ENCODE measurements around the gene MRC2.

MRC2 gene

DNA sequence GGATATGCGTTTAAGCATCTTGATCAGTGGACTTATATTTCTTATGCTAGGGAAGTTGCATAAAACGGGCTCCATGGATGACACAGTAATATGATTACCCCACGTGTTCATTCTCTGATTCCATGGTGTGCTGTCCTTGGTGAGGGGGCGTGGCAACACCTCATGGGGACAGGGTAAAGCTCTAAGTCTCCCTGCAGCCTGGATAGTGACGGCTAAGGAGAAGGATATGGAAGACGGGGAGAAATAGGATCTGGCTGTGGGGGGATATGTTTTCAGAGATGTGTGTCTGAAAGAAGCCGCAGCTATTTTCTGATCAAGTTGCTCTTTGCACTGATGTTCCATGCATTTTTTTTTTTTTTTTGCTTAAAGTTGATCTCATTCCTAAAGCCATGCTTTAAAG is 96.4 kb downstream of the MRC2 start:
- no peak for DNase-seq (ENCODE audit: low spot score)

DNA sequence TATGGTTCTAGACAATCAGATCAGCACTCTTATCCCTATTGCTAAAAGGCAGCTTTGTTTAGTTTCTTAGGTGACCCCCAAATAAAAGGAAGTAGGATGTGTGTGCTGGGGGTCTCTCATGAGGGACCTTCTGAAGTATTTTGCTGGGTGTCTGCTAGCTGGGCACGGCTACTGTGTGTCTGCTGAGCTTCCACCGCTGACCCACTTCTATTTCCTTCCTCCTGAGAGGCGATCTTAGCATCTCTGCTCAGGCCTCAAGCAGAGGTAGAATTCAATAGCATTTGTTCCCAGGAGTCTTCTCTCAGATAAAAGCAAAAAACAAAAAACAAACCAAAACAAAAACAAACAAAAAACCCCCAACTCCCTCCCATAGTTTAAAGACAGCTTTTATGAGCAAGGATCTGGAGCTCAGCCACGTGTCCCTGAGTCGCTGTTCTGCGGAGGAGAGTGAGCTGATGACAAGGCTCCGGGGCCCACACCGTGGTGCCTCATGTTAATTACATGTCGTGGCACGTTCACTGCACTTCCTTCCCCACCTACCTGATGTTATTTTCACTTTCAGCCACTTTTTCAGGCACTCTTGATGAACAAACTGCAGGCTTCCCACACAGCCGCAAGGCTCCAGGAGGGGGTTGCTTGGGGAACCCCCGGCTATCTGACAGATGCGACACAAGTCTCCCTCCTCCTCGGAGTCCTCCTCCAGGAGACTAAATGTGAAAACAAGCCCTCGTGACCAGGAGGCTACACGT is 97.1 kb downstream of the MRC2 start:
- no peak for DNase-seq (ENCODE audit: low spot score)

GRCh38 chr17:62725791-62726249 is 98.3 kb downstream of the MRC2 start:
- no peak for DNase-seq (ENCODE audit: low spot score)

DNA sequence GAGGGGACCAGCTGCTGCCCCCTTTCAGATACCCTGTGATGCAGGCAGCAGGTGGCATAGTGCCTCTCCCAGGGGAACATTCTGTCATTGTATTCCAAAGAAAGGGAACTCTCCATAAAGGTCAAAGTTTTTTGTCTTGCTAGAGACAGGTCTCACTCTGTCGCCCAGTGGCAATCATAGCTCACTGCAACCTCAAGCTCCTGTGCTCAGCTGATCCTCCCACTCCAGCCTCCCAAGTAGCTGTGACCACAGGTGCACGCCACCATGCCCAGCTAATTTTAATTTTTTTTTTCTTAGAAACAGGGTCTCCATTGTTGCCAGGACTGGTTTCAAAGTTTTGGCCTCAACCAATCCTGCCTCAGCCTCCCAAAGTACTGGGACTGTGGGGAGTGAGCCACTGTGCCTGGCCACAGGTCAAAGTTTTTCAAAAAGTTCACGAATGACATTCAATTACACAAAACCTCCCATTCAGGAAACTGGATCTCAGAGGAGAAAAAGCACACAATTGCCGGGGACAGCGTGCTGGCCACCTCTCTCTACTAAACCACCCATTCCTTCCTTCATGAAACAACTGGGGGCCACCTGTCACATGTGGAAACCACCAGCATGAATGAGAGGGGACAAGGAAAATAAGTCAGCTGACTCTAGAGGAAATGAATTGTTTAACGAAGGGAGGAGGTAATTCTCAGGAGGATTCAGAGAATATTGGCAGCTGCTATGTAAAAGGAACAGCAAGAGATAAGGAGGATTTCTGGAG is 100.6 kb downstream of the MRC2 start:
- no peak for DNase-seq (ENCODE audit: low spot score)

- DNase-seq (ENCODE audit: low spot score), result no peak
Measured at GRCh38 chr17:62732125-62732524, 104.7 kb downstream of the MRC2 start.

DNA sequence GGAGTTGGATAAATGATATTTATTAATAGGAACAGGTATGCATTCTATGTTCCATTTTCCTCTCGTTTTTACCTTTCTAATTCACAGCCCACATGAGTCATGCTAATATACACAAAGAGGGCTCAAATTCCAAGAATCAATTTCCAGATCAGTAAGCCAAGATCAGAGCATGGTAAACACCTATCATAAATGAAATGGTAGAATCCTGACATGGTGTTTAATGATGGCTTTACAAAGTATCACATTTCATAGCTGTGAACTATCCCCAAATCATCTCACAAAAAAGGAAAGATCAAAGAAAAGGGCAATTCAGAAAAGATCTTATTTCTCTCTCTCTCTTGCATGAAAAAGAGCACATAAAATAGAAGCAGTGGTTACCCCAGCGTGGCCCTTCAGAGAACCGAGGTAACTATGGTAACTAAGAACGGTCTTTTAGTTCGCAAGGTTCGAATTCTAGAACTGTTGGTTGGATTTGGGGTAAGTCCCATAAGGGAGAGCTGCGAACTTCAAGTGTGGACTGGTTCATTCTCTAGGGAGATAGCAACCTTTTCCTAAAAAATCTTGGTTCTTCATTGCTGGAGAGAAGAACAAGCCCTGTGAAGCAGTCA is 107.7 kb downstream of the MRC2 start:
- DNase-seq (ENCODE audit: low spot score), result no peak

GRCh38 chr17:62737513-62737912 is 110.0 kb downstream of the MRC2 start:
- DNase-seq (ENCODE audit: low spot score), result peak; percentile 46

DNA sequence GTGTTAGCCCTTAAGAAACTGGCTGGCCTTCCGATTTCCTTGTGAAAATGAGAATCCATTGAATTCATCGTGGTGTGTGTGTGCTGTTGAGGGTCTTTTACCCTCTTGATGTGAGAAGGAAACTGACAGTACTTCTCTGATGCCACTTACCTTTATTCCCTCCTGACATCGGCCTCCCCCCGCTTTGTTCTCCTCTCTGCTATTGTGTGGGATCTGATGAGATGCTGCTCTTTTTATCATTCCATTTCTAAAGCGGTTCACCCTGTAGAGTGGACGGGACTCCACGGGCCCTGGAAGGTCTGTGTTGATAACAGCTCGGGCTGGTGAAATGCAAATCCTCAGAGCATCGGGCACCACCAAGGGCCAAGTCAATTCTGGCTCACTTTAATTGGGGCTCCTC is 110.8 kb downstream of the MRC2 start:
- DNase-seq (ENCODE audit: low spot score), result no peak

GRCh38 chr17:62739645-62740388 is 112.3 kb downstream of the MRC2 start:
- DNase-seq (ENCODE audit: low spot score), result no peak

DNA sequence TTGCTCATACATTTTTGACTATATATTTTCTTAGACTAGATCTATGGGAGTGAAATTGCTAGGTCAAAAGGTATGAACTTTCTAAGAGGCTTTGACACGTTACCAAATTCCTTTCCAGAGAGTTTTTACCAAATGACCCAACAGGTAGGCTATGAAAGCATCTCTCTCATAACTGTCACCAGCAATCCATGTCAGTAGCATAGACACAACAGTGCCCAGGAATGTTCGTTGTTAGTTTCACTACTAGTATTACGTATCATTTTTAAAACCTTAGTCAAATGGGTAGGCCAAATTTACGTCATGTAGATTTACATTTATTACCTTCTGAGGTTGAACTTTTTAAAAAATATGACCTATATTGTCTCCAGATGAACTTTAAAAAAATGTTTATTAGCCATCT is 113.8 kb downstream of the MRC2 start:
- no peak for DNase-seq (ENCODE audit: low spot score)

All from COLO829 (cell line).